Uterus (tissue), 2 donors: ENCODE data around the gene PLEKHJ1.

Experiments
- POLR2A ChIP-seq, 2 donors: fragments of 450-650 bp; IDR thresholded peaks; one replicate each; pipeline ENCODE4 v1.6.1; 2016; ENCODE audit warnings: antibody characterized with exemption in 2 of 2, mild to moderate bottlenecking in 1 of 2, moderate library complexity in 1 of 2
- TF ChIP-seq, protein P1 (sequence below), 4 experiments: fragments of 200-600 bp in 2 of 4; fragments of 450-650 bp in 2 of 4; sonication (generic) in 2 of 4; IDR thresholded peaks; one replicate each; pipeline ENCODE4 v1.5.1; 2016 to 2019; ENCODE audit warnings: antibody characterized with exemption in 4 of 4, mild to moderate bottlenecking in 2 of 4, moderate library complexity in 1 of 4

GRCh38 chr19:2246801-2247361 is 10.8 kb upstream of the PLEKHJ1 start:
- no peak for TF ChIP-seq POLR2A (IDR thresholded peaks at IDR 0.05)
- TF ChIP-seq, protein P1, sequence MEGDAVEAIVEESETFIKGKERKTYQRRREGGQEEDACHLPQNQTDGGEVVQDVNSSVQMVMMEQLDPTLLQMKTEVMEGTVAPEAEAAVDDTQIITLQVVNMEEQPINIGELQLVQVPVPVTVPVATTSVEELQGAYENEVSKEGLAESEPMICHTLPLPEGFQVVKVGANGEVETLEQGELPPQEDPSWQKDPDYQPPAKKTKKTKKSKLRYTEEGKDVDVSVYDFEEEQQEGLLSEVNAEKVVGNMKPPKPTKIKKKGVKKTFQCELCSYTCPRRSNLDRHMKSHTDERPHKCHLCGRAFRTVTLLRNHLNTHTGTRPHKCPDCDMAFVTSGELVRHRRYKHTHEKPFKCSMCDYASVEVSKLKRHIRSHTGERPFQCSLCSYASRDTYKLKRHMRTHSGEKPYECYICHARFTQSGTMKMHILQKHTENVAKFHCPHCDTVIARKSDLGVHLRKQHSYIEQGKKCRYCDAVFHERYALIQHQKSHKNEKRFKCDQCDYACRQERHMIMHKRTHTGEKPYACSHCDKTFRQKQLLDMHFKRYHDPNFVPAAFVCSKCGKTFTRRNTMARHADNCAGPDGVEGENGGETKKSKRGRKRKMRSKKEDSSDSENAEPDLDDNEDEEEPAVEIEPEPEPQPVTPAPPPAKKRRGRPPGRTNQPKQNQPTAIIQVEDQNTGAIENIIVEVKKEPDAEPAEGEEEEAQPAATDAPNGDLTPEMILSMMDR (IDR thresholded peaks at IDR 0.05): no peak
